ENCODE measurements around the gene GATD1.

Gene GATD1

GRCh38 chr11:797296-798092 is 20.2 kb upstream of the GATD1 start (continued):
- peak; percentile 42 for TF ChIP-seq KLF9 (tag by site-specific recombination; IDR thresholded peaks at IDR 0.05; ENCODE audit: low read depth)
- TF ChIP-seq, protein P1, sequence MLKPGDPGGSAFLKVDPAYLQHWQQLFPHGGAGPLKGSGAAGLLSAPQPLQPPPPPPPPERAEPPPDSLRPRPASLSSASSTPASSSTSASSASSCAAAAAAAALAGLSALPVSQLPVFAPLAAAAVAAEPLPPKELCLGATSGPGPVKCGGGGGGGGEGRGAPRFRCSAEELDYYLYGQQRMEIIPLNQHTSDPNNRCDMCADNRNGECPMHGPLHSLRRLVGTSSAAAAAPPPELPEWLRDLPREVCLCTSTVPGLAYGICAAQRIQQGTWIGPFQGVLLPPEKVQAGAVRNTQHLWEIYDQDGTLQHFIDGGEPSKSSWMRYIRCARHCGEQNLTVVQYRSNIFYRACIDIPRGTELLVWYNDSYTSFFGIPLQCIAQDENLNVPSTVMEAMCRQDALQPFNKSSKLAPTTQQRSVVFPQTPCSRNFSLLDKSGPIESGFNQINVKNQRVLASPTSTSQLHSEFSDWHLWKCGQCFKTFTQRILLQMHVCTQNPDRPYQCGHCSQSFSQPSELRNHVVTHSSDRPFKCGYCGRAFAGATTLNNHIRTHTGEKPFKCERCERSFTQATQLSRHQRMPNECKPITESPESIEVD (tag by site-specific recombination; IDR thresholded peaks at IDR 0.05), result no peak
- TF ChIP-seq ZBTB11 (tag by site-specific recombination; conservative IDR thresholded peaks at IDR 0.05; ENCODE audit: low read depth), result 0 out of 2 replicates have a peak, but pooled peaks have one; percentile 35
- TF ChIP-seq ZNF501 (tag by site-specific recombination; IDR thresholded peaks at IDR 0.05), result peak; percentile 56; the same call in 1 of the 2 replicates
- peak; percentile 11; the same call in 1 of the 2 replicates for TF ChIP-seq KLF8 (tag by site-specific recombination; IDR thresholded peaks at IDR 0.05)
- TF ChIP-seq EGR2 (tag by site-specific recombination; IDR thresholded peaks at IDR 0.05; ENCODE audit: low read depth), result 0 out of 2 replicates have a peak, but pooled peaks have one; percentile 23

DNA sequence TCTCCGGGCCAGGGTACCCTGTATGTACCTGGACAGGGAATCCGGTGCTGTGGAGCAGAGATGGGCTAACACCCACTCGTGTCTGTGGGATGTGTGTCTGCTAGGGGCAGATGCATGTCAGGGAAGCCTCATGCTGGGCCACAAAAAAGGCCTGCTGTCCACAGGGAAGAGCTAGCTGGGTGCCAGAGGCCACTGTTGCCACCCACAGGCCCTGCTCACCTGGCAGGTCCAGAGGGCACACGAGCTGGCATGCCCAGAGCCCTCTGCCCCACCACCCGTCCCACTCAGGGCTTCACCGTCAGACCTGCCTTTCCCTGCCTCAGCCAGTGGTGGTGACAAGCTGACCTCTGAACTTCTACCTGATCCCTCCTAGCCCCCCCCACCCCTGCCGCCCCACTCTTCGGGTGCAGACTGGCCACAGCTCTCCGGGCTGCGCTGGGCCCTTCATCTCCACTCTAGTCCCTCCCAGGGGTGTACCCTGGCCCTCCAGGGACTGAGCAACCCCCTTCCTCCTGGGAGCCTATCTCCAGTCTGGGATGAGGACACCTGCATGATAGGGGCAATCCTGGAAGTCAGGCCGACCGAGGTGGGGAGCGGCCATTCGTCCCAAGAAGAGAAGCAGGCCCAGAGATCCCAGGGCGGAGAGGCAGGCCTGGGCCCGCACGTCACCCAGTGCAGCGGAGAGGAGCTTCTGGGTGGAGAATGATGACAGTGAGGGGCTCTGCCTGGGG is 19.4 kb upstream of the GATD1 start:
- Histone ChIP-seq H3K27ac (ENCODE audit: extremely low read depth, low read depth, low read length) (no peak overlapping the region; the same call in 1 of the 2 replicates), H3K36me3 (ENCODE audit: control insufficient read depth in 2 of 2, insufficient read depth in 1 of 2, low read length in 2 of 2) (peaks cover 0 to 58% of the 10 kb centered on the region in 2 experiments; a peak in 1 of 3 replicates), H3K9me3 (ENCODE audit: control insufficient read depth, insufficient read depth, low read depth, low read length) (no peaks in the 10 kb centered on the region), H3K4me1 (ENCODE audit: control insufficient read depth, insufficient read depth, low read length) (peaks cover 6% of the 10 kb centered on the region), H3K4me3 (ENCODE audit: low read depth, low read length) (peak overlapping the region; percentile 90)
- CTCF ChIA-PET, result interaction anchor here (0.6 to 0.9 kb wide), 2 partner anchors 11 to 52 kb away, joined by 3 read pairs; no protein-coding TSS in a partner anchor
- POLR2A ChIA-PET, result interaction anchor here (0.5 to 1.8 kb wide), 11 partner anchors 13 to 261 kb away, joined by 3 to 10 read pairs (median 4); partner anchors contain the start of genes HRAS, PNPLA2, RPLP2 and TSPAN4
- TF ChIP-seq CTCF (tag by site-specific recombination; IDR thresholded peaks at IDR 0.05) (no peak), ZNF274 (IDR thresholded peaks at IDR 0.05; ENCODE audit: low read length) (no peak), ZNF274 (tag by site-specific recombination; IDR thresholded peaks at IDR 0.05; ENCODE audit: borderline replicate concordance) (no peak), ZSCAN30 (tag by site-specific recombination; IDR thresholded peaks at IDR 0.05) (no peak), ZNF776 (tag by site-specific recombination; IDR thresholded peaks at IDR 0.05; ENCODE audit: borderline replicate concordance) (no peak), ZBTB26 (tag by site-specific recombination; optimal IDR thresholded peaks at IDR 0.05) (no peak), ZBTB21 (tag by site-specific recombination; IDR thresholded peaks at IDR 0.05) (no peak), ZNF174 (tag by site-specific recombination; IDR thresholded peaks at IDR 0.05) (no peak), ZNF792 (tag by site-specific recombination; IDR thresholded peaks at IDR 0.05) (no peak), KLF1 (tag by site-specific recombination; IDR thresholded peaks at IDR 0.05) (no peak), ZNF19 (tag by site-specific recombination; IDR thresholded peaks at IDR 0.05; ENCODE audit: low read depth) (no peak), ZNF561 (tag by site-specific recombination; IDR thresholded peaks at IDR 0.05; ENCODE audit: borderline replicate concordance) (no peak), ZNF138 (tag by site-specific recombination; IDR thresholded peaks at IDR 0.05; ENCODE audit: borderline replicate concordance) (no peak)
- TF ChIP-seq, protein P2, sequence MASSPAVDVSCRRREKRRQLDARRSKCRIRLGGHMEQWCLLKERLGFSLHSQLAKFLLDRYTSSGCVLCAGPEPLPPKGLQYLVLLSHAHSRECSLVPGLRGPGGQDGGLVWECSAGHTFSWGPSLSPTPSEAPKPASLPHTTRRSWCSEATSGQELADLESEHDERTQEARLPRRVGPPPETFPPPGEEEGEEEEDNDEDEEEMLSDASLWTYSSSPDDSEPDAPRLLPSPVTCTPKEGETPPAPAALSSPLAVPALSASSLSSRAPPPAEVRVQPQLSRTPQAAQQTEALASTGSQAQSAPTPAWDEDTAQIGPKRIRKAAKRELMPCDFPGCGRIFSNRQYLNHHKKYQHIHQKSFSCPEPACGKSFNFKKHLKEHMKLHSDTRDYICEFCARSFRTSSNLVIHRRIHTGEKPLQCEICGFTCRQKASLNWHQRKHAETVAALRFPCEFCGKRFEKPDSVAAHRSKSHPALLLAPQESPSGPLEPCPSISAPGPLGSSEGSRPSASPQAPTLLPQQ (tag by site-specific recombination; IDR thresholded peaks at IDR 0.05), result 0 out of 2 replicates have a peak, but pooled peaks have one; percentile 10
- TF ChIP-seq, protein P3, sequence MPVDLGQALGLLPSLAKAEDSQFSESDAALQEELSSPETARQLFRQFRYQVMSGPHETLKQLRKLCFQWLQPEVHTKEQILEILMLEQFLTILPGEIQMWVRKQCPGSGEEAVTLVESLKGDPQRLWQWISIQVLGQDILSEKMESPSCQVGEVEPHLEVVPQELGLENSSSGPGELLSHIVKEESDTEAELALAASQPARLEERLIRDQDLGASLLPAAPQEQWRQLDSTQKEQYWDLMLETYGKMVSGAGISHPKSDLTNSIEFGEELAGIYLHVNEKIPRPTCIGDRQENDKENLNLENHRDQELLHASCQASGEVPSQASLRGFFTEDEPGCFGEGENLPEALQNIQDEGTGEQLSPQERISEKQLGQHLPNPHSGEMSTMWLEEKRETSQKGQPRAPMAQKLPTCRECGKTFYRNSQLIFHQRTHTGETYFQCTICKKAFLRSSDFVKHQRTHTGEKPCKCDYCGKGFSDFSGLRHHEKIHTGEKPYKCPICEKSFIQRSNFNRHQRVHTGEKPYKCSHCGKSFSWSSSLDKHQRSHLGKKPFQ (tag by site-specific recombination; IDR thresholded peaks at IDR 0.05), result no peak

Data from HEK293 (cell line).